Activated T-helper 2 cell treated with anti-CD3 and anti-CD28 coated beads, Interferon-gamma antibody, Interleukin-2, Interleukin-4, amounts not matched to agents 10 μg/mL and 5 μg/mL and 100 μg/mL, durations not matched to agents 14 hours and 24 hours and 36 hours (primary cell): Measurements from ENCODE around the gene CRYBA2. TPM values are rescaled to one million over a fixed set of nuclear protein-coding genes. Genes with fewer than 3 reads are reported as not detected.

Experiments used
- DNase-seq: peaks from one replicate; pipeline ENCODE4 v3.0.0; 2021; ENCODE audit warnings: low spot score
- H3K27ac Mint-ChIP-seq: one replicate; pipeline ENCODE4 v1.8.0; 2021; ENCODE audit warnings: mixed read lengths
- H3K27me3 Mint-ChIP-seq: one replicate; pipeline ENCODE4 v1.8.0; 2021; ENCODE audit warnings: low read depth, mixed read lengths
- H3K36me3 Mint-ChIP-seq: one replicate; pipeline ENCODE4 v1.8.0; 2021; ENCODE audit warnings: low read depth, mixed read lengths
- H3K4me1 Mint-ChIP-seq: one replicate; pipeline ENCODE4 v1.8.0; 2021; ENCODE audit warnings: low read depth, mixed read lengths
- H3K4me3 Mint-ChIP-seq: one replicate; pipeline ENCODE4 v1.8.0; 2021; ENCODE audit warnings: low read depth, mild to moderate bottlenecking, moderate library complexity, mixed read lengths
- H3K9me3 Mint-ChIP-seq: one replicate; pipeline ENCODE4 v1.8.0; 2021; ENCODE audit warnings: mixed read lengths
- intact Hi-C: fragments of 100-400 bp; cut with micrococcal nuclease; formaldehyde crosslinking; loops from one replicate; pipeline ENCODE4 v1.15.1; 2023
- total RNA-seq: library from RNA; stranded (reverse); gene quantifications from 2 replicates; pipeline ENCODE4 v1.2.3, GENCODE V29; 2022

The CRYBA2 gene
- total RNA-seq, 1 donor from 2014 or later, result not detected

DNA sequence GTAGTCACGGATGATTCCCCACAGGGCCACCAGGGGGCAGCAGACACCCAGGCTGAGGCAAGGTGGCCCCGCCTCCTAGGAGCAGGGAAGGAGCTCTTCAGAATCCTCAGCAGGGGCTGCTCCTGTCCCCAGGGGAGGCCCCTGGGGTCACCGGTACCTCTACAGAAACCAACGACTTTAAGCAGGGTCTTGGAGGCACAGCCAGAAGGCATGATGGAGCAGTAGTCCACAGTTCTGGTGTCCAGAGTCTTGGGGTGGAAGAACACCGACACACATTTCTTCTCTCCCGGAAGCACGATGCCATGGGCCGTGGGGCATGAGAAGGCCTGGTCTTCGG is 36.6 kb upstream of the CRYBA2 start:
- H3K4me1 Mint-ChIP-seq, result no peaks in the 10 kb centered on the region

DNA sequence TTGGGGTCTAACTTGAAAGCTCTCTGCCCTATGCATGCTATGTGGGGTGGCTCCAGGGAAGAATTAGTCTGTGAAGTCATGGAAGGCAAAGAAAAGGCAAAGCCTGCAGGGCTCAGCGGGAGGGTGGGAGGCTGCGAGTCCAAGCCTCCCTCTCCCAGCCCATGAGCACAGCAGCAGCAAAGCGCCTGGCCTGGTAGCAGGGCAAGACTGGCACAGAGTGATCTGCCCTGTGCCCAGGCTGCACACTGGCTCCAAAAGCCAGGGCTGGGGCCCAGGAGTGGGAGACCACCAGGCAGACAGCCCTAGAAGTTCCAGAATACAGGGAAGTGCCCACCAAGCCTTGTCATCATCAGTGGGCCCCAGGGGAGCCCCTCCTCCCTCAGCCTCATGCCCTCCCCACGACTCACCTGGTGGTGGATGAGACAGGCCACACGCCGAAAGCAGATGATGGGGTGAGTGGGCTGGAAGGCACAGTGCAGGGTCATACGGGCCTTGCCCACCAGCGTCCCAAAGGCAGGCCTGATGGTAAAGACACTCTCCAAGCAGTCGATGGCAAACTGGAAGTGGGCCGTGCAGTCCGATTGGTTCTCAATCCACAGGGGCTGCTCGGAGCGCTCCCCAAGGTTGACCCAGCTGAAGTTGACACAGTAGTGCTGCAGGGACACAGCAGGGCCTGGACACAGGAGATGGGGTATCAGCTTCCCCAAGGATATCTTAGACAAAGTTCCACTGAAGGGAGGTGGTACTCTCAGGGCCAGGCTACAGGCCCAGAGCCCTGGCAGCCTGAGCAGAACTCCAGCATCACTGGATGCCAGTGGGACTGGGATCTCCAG is 36.0 kb upstream of the CRYBA2 start:
- intact Hi-C loops, result loop anchor here (2.0 kb wide), 1 partner anchor 126 kb away; no protein-coding TSS in a partner anchor
- no peaks in the 10 kb centered on the region for H3K36me3 Mint-ChIP-seq
- no peak for DNase-seq
- no peak overlapping the region for H3K4me3 Mint-ChIP-seq
- H3K27me3 Mint-ChIP-seq, result peaks cover 17% of the 10 kb centered on the region
- H3K9me3 Mint-ChIP-seq, result no peaks in the 10 kb centered on the region
- H3K4me1 Mint-ChIP-seq, result no peaks in the 10 kb centered on the region
- no peak overlapping the region for H3K27ac Mint-ChIP-seq

More for the DNA sequence above, 36.6 kb upstream of the CRYBA2 start:
- H3K27me3 Mint-ChIP-seq, result peaks cover 20% of the 10 kb centered on the region
- no peak overlapping the region for H3K4me3 Mint-ChIP-seq
- no peaks in the 10 kb centered on the region for H3K9me3 Mint-ChIP-seq
- intact Hi-C loops, result loop anchor here (2.0 kb wide), 1 partner anchor 125 kb away; no protein-coding TSS in a partner anchor
- peak; percentile 62 for DNase-seq
- H3K36me3 Mint-ChIP-seq, result no peaks in the 10 kb centered on the region
- H3K27ac Mint-ChIP-seq, result no peak overlapping the region

GRCh38 chr2:219028141-219028540 is 34.9 kb upstream of the CRYBA2 start:
- H3K27me3 Mint-ChIP-seq, result peaks cover 8% of the 10 kb centered on the region
- no peaks in the 10 kb centered on the region for H3K9me3 Mint-ChIP-seq
- no peak overlapping the region for H3K4me3 Mint-ChIP-seq
- no peak for DNase-seq
- H3K4me1 Mint-ChIP-seq, result no peaks in the 10 kb centered on the region
- no peak overlapping the region for H3K27ac Mint-ChIP-seq
- H3K36me3 Mint-ChIP-seq, result no peaks in the 10 kb centered on the region
- intact Hi-C loops, result loop anchor here (2.0 kb wide), 1 partner anchor 127 kb away; no protein-coding TSS in a partner anchor

DNA sequence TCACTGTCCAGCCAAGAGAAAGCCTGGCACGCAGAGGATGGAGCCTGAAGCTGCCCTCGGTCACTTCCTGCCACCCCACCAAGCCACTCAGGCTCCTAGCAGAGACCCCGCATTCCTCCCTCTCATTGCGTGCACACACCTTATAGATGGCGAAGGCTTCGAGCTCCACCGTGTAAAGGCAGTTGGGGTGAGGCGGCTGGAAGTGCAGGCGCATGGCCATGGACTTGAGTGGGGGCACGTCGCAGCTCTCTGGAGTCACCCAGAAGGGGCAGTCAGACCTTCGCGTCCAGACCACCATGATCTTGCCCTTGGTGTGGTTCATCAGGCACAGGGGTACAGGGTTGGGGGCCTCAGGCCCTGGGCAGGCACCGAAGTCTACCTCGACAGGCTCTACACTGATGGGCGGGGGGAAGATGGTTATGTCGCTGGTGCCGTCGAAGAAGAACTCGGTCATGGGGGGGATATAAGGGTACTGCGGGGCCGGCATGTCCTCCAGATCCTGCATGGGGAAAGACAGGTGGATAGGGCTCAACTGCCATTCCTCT is 34.4 kb upstream of the CRYBA2 start:
- Mint-ChIP-seq H3K9me3 (no peaks in the 10 kb centered on the region), H3K4me1 (no peaks in the 10 kb centered on the region), H3K27ac (no peak overlapping the region), H3K36me3 (no peaks in the 10 kb centered on the region), H3K4me3 (no peak overlapping the region), H3K27me3 (peaks cover 4% of the 10 kb centered on the region)
- no peak for DNase-seq
- intact Hi-C loops, result loop anchor here (2.0 kb wide), 1 partner anchor 127 kb away; no protein-coding TSS in a partner anchor

DNA sequence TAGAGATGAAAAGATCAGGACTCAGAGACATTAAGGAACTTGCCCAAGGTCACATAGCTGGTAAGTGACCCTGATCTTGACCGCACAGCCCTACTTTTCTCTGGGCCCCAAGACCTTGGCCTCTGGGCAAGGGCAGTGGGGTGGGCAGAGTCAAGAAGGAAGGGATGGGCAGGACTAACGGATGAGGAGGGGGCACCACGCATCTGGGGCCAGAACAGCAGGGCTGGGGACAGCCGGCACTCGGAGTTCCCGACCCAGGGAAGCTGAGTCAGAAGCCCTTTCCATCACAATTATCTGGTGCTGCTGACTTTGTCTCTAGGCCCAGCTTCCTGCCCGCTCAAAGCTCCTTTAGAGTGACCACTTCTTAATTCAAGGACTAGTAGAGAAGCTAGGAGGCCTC is 33.7 kb upstream of the CRYBA2 start:
- DNase-seq, result no peak
- intact Hi-C loops, result no loop called here
- H3K27ac Mint-ChIP-seq, result no peak overlapping the region
- H3K36me3 Mint-ChIP-seq, result no peaks in the 10 kb centered on the region
- H3K4me3 Mint-ChIP-seq, result no peak overlapping the region
- no peaks in the 10 kb centered on the region for H3K27me3 Mint-ChIP-seq
- H3K9me3 Mint-ChIP-seq, result no peaks in the 10 kb centered on the region
- no peaks in the 10 kb centered on the region for H3K4me1 Mint-ChIP-seq

DNA sequence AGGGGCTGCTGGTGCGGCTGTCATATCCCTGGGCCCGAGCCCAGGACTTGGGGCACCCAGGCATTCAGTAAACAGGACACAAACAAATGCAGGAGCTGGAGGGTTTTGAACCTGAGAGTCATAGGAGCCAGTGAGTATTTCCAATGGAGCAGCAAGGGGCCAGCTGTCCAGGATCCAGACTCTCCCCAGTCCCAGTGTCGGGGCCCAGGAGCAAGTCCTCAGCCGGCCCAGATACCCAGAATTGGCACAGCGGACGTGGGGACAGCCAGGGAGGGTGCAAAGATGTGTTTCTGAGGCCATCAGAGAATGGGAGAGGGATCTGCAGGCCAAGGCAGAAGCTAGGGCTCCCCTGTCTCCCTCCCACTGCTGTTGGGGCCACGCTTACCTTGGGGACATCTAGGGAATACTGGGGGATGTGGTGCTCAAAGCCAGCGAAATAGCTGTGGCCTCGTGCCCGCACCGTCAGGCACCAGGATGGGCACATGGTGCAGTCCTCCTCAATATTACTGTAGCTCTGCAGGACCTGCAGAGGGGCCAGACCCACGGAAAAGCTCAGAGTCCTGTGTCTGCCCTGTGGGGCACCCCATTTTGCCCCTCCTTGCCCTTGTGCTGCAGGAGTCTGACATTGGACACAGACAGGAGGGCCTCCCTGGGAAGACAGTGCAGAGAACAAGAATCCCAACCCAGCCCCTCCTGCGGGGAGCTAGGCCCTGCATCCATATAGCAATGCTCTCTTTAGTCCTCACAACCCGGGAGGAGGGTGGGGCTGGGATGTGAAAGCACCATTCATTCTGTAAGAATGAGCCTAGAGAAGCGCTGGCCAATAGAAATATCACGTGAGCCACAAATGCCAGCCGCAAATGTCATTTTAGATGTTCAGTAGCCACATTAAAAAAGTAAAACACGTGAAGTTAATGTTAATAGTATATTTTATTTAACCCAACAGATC is 32.7 kb upstream of the CRYBA2 start:
- H3K4me3 Mint-ChIP-seq, result no peak overlapping the region
- no peaks in the 10 kb centered on the region for H3K9me3 Mint-ChIP-seq
- intact Hi-C loops, result no loop called here
- H3K36me3 Mint-ChIP-seq, result no peaks in the 10 kb centered on the region
- no peaks in the 10 kb centered on the region for H3K27me3 Mint-ChIP-seq
- H3K27ac Mint-ChIP-seq, result no peak overlapping the region
- no peaks in the 10 kb centered on the region for H3K4me1 Mint-ChIP-seq
- DNase-seq, result no peak

DNA sequence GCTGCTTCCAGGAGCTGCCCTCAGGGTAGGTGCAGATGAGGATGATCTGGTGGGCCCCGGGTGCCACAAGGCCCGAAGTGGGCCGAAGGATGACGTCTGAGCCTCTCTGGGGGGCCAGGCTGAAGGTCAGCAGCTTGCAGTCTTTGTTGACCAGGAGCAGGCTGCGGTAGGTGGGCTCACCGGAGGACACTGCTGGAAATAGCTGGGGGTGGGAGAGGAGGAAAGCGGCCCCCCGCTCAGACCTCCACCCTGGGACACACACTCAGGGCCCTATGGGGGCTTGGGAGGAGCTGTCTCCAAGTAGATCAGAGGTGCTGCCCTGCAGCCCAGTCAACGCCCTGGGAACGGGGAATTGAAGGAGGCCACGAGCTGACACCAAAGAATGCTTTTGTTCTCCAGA is 30.8 kb upstream of the CRYBA2 start:
- H3K4me1 Mint-ChIP-seq, result no peaks in the 10 kb centered on the region
- H3K36me3 Mint-ChIP-seq, result no peaks in the 10 kb centered on the region
- DNase-seq, result no peak
- H3K27me3 Mint-ChIP-seq, result no peaks in the 10 kb centered on the region
- no peak overlapping the region for H3K27ac Mint-ChIP-seq
- no peak overlapping the region for H3K4me3 Mint-ChIP-seq
- H3K9me3 Mint-ChIP-seq, result no peaks in the 10 kb centered on the region
- intact Hi-C loops, result no loop called here

- DNase-seq, result no peak
- H3K9me3 Mint-ChIP-seq, result no peaks in the 10 kb centered on the region
- no peaks in the 10 kb centered on the region for H3K27me3 Mint-ChIP-seq
- no peak overlapping the region for H3K4me3 Mint-ChIP-seq
- intact Hi-C loops, result no loop called here
- no peaks in the 10 kb centered on the region for H3K36me3 Mint-ChIP-seq
- H3K4me1 Mint-ChIP-seq, result no peaks in the 10 kb centered on the region
- H3K27ac Mint-ChIP-seq, result no peak overlapping the region
Measured at GRCh38 chr2:219023045-219023605, 29.9 kb upstream of the CRYBA2 start.

GRCh38 chr2:219022616-219023015 is 29.4 kb upstream of the CRYBA2 start:
- Mint-ChIP-seq H3K4me1 (no peaks in the 10 kb centered on the region), H3K36me3 (no peaks in the 10 kb centered on the region)

GRCh38 chr2:219022041-219022440 is 28.8 kb upstream of the CRYBA2 start:
- Mint-ChIP-seq H3K9me3 (no peaks in the 10 kb centered on the region), H3K36me3 (no peaks in the 10 kb centered on the region), H3K4me1 (no peaks in the 10 kb centered on the region), H3K27me3 (no peaks in the 10 kb centered on the region), H3K27ac (no peak overlapping the region), H3K4me3 (no peak overlapping the region)
- no peak for DNase-seq
- intact Hi-C loops, result no loop called here

More at GRCh38 chr2:219022616-219023015, 29.4 kb upstream of the CRYBA2 start:
- H3K27ac Mint-ChIP-seq, result no peak overlapping the region
- DNase-seq, result no peak
- no peak overlapping the region for H3K4me3 Mint-ChIP-seq
- intact Hi-C loops, result no loop called here
- no peaks in the 10 kb centered on the region for H3K27me3 Mint-ChIP-seq
- no peaks in the 10 kb centered on the region for H3K9me3 Mint-ChIP-seq

GRCh38 chr2:219021591-219021990 is 28.4 kb upstream of the CRYBA2 start:
- Mint-ChIP-seq H3K4me3 (no peak overlapping the region), H3K27ac (no peak overlapping the region), H3K4me1 (no peaks in the 10 kb centered on the region), H3K9me3 (no peaks in the 10 kb centered on the region), H3K27me3 (no peaks in the 10 kb centered on the region), H3K36me3 (no peaks in the 10 kb centered on the region)
- DNase-seq, result no peak
- intact Hi-C loops, result no loop called here

- intact Hi-C loops, result no loop called here
- Mint-ChIP-seq H3K36me3 (no peaks in the 10 kb centered on the region), H3K9me3 (no peaks in the 10 kb centered on the region), H3K4me3 (no peak overlapping the region), H3K27me3 (no peaks in the 10 kb centered on the region), H3K27ac (no peak overlapping the region), H3K4me1 (no peaks in the 10 kb centered on the region)
- no peak for DNase-seq
Measured at GRCh38 chr2:219020604-219021365, 27.6 kb upstream of the CRYBA2 start.
